ENCODE data around the gene CLINT1.

- TF ChIP-seq SIN3A (IDR thresholded peaks at IDR 0.05; ENCODE audit: low read depth), result no peak
- TF ChIP-seq CTCF (IDR thresholded peaks at IDR 0.05 in 2 of 3, conservative IDR thresholded peaks at IDR 0.05 in 1 of 3; ENCODE audit: borderline replicate concordance in 1 of 3, insufficient read depth in 1 of 3, low read depth in 2 of 3, low read length in 2 of 3), result no peak
- no peak for TF ChIP-seq EZH2 (IDR thresholded peaks at IDR 0.05)
- no peak for TF ChIP-seq SP1 (IDR thresholded peaks at IDR 0.05; ENCODE audit: low read depth)
- no peak for TF ChIP-seq ZNF274 (IDR thresholded peaks at IDR 0.05; ENCODE audit: low read depth, low read length)
- no peak for TF ChIP-seq EZH2phosphoT487 (IDR thresholded peaks at IDR 0.05; ENCODE audit: borderline replicate concordance)
- no peak for TF ChIP-seq POLR2AphosphoS5 (IDR thresholded peaks at IDR 0.05; ENCODE audit: low read depth, low read length)
- no peak for TF ChIP-seq ATF3 (IDR thresholded peaks at IDR 0.05)
- TF ChIP-seq POLR2A (IDR thresholded peaks at IDR 0.05; ENCODE audit: borderline replicate concordance, extremely low read depth, insufficient read depth, insufficient read length), result no peak
- no peak for TF ChIP-seq REST (IDR thresholded peaks at IDR 0.05; ENCODE audit: low read depth)
- no peak for TF ChIP-seq MAX (IDR thresholded peaks at IDR 0.05)
Measured at GRCh38 chr5:157866536-157866935, 7.6 kb upstream of the CLINT1 start.

All from HCT116 (cell line).